HFFc6 (cell line): ENCODE measurements around the gene HP. TPM values are rescaled to one million over a fixed set of nuclear protein-coding genes. Genes with fewer than 3 reads are reported as not detected.

ENCODE experiments used
- DNase-seq: peaks from one replicate; pipeline ENCODE4 v3.0.0-alpha.2; 2018
- H3K27ac Mint-ChIP-seq: 2 replicates; pipeline ENCODE4 v1.8.0; 2020; ENCODE audit warnings: mild to moderate bottlenecking, mixed read lengths
- H3K27me3 Mint-ChIP-seq: 2 replicates; pipeline ENCODE4 v1.8.0; 2021; ENCODE audit warnings: mild to moderate bottlenecking, moderate library complexity, mixed read lengths; ENCODE audit not compliant: insufficient read depth
- H3K36me3 Mint-ChIP-seq: 2 replicates; pipeline ENCODE4 v1.8.0; 2021; ENCODE audit warnings: low read depth, mixed read lengths
- H3K4me1 Mint-ChIP-seq: 2 replicates; pipeline ENCODE4 v1.8.0; 2020; ENCODE audit warnings: low read depth, mixed read lengths
- H3K4me3 Mint-ChIP-seq: 2 replicates; pipeline ENCODE4 v1.8.0; 2020; ENCODE audit warnings: mild to moderate bottlenecking, moderate library complexity, mixed read lengths
- H3K9me3 Mint-ChIP-seq: 2 replicates; pipeline ENCODE4 v1.8.0; 2020; ENCODE audit warnings: mild to moderate bottlenecking, mixed read lengths
- total RNA-seq, 6 experiments: library from RNA; stranded (reverse); fragmentation: NEBNext Ultra II Directional; extraction: Animal tissue kit (Norgen Biotek cat#: 25700); gene quantifications; 2 replicates in 1 of 6; 3 replicates in 5 of 6; pipeline ENCODE4 v1.2.3, GENCODE V29; 2021
- TF ChIP-seq, protein P1 (sequence below): fragments of 200-600 bp; sonication (generic); IDR thresholded peaks from 2 replicates; pipeline ENCODE4 v1.5.0; 2021; ENCODE audit warnings: antibody characterized with exemption, mild to moderate bottlenecking

Gene HP
- total RNA-seq, 6 experiments from 2014 or later, result not detected

DNA sequence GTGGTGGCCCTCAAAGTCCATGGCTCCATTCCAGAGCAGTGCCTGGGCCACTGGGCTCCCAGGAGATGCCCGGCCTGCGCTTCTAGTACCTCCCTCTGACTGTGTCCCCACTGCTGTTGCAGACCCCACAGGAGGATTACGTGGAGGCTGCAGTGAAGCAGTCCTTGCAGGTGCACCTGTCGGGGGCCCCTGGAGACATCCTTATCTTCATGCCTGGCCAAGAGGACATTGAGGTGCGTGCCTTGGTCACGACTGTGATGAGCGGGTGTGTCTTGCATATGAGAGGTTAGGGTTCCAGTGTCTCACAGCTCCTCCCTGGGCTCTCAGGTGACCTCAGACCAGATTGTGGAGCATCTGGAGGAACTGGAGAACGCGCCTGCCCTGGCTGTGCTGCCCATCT is 50.6 kb downstream of the HP start:
- peaks cover 44% of the 10 kb centered on the region for H3K36me3 Mint-ChIP-seq
- H3K4me1 Mint-ChIP-seq, result no peaks in the 10 kb centered on the region
- no peak overlapping the region for H3K4me3 Mint-ChIP-seq
- H3K9me3 Mint-ChIP-seq, result no peaks in the 10 kb centered on the region
- H3K27me3 Mint-ChIP-seq, result peaks cover 3% of the 10 kb centered on the region; the same call in 1 of the 2 replicates
- TF ChIP-seq, protein P1, sequence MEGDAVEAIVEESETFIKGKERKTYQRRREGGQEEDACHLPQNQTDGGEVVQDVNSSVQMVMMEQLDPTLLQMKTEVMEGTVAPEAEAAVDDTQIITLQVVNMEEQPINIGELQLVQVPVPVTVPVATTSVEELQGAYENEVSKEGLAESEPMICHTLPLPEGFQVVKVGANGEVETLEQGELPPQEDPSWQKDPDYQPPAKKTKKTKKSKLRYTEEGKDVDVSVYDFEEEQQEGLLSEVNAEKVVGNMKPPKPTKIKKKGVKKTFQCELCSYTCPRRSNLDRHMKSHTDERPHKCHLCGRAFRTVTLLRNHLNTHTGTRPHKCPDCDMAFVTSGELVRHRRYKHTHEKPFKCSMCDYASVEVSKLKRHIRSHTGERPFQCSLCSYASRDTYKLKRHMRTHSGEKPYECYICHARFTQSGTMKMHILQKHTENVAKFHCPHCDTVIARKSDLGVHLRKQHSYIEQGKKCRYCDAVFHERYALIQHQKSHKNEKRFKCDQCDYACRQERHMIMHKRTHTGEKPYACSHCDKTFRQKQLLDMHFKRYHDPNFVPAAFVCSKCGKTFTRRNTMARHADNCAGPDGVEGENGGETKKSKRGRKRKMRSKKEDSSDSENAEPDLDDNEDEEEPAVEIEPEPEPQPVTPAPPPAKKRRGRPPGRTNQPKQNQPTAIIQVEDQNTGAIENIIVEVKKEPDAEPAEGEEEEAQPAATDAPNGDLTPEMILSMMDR, result no peak
- H3K27ac Mint-ChIP-seq, result no peak overlapping the region
- no peak for DNase-seq

DNA sequence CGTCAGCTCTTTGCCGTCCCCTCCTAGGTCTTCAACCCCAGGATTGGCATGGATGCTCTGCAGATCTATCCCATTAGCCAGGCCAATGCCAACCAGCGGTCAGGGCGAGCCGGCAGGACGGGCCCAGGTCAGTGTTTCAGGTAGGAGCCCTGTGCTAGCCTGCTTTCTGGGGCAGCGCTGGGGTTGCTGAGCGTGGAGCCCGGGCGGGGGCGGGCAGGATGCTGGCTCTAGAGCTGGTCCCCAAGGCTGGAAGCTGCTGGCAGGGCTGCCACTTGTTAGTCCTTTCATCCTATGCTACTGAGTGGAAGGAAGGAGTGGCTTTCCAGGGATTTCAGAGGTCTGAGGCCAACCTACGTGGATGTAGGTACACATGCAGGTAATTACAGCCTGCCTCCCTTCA is 51.7 kb downstream of the HP start:
- H3K27me3 Mint-ChIP-seq, result peaks cover 3% of the 10 kb centered on the region; the same call in 1 of the 2 replicates
- no peak for DNase-seq
- no peaks in the 10 kb centered on the region for H3K9me3 Mint-ChIP-seq
- H3K27ac Mint-ChIP-seq, result no peak overlapping the region
- H3K4me3 Mint-ChIP-seq, result no peak overlapping the region
- H3K36me3 Mint-ChIP-seq, result peaks cover 50% of the 10 kb centered on the region
- H3K4me1 Mint-ChIP-seq, result no peaks in the 10 kb centered on the region
- TF ChIP-seq, protein P1, result no peak

DNA sequence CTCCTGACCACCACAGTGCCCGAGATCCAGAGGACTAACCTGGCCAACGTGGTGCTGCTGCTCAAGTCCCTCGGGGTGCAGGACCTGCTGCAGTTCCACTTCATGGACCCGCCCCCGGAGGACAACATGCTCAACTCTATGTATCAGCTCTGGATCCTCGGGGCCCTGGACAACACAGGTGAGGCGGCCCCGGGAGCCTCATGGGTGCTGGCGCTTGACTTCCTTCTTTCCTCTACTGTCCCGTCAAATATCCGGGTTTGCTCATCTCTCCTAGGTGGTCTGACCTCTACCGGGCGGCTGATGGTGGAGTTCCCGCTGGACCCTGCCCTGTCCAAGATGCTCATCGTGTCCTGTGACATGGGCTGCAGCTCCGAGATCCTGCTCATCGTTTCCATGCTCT is 53.1 kb downstream of the HP start:
- Mint-ChIP-seq H3K27ac (no peak overlapping the region), H3K36me3 (peaks cover 53% of the 10 kb centered on the region), H3K27me3 (peaks cover 3% of the 10 kb centered on the region; the same call in 1 of the 2 replicates), H3K4me3 (no peak overlapping the region), H3K9me3 (no peaks in the 10 kb centered on the region), H3K4me1 (no peaks in the 10 kb centered on the region)
- DNase-seq, result no peak
- TF ChIP-seq, protein P1, result no peak

DNA sequence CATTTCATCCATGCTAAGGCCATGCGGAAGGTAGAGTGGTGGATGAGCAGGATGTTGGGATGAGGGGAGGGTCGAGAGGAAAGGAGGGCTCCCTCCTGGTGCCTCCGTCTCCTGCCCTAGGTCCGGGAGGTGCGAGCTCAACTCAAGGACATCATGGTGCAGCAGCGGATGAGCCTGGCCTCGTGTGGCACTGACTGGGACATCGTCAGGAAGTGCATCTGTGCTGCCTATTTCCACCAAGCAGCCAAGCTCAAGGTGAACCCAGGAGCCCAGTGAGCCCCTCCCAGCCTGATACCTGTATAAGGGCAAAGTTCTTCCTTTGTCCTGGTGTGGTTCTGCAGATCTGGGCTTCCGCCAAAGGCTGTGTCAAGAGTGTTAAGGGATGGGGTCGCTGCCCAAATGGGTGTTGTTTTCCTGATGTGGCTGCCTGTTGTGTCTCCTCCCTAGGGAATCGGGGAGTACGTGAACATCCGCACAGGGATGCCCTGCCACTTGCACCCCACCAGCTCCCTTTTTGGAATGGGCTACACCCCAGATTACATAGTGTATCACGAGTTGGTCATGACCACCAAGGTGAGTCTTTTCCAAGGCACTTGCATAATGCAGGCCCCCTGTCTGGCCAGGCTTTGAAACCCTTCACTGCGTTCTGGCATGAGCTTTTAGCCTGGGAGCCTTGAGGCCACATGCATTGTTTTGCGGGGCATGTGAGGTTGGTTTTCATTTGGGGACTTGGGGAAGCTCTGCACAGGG is 54.2 kb downstream of the HP start:
- H3K9me3 Mint-ChIP-seq, result no peaks in the 10 kb centered on the region
- TF ChIP-seq, protein P1, result no peak
- no peak for DNase-seq
- no peak overlapping the region for H3K4me3 Mint-ChIP-seq
- no peaks in the 10 kb centered on the region for H3K4me1 Mint-ChIP-seq
- no peak overlapping the region for H3K27ac Mint-ChIP-seq
- H3K36me3 Mint-ChIP-seq, result peaks cover 50% of the 10 kb centered on the region
- H3K27me3 Mint-ChIP-seq, result peaks cover 3% of the 10 kb centered on the region; the same call in 1 of the 2 replicates

DNA sequence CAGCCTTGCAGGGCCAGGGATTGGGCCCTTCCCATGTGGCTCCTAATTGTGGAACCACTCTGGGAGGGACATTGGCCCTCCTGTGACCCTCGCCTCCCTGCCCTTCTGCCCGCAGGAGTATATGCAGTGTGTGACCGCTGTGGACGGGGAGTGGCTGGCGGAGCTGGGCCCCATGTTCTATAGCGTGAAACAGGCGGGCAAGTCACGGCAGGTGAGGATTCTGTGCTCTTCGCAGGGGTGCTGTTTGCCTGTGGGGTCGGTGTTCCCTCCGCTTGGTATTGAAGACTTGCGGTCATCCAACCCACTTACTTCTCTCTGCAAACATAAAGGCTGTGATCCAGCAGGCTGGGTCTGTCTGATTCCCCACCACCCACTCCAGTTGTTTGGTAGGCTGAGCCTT is 55.0 kb downstream of the HP start:
- TF ChIP-seq, protein P1, result no peak
- Mint-ChIP-seq H3K27me3 (peaks cover 3% of the 10 kb centered on the region; the same call in 1 of the 2 replicates), H3K27ac (no peak overlapping the region), H3K4me1 (no peaks in the 10 kb centered on the region), H3K4me3 (no peak overlapping the region), H3K36me3 (peaks cover 45% of the 10 kb centered on the region), H3K9me3 (no peaks in the 10 kb centered on the region)
- no peak for DNase-seq
